GM12878 (cell line): ENCODE data around the gene AHCYL2.

Experiments
- CEBPB ChIP-seq, 2 experiments: fragments of 150-350 bp in 1 of 2; IDR thresholded peaks; 2 replicates each; pipeline ENCODE4 v1.6.1; 2012 to 2014; ENCODE audit warnings: low read depth in 2 of 2, low read length in 2 of 2, borderline replicate concordance in 1 of 2, inconsistent platforms in 1 of 2
- CREB1 ChIP-seq: IDR thresholded peaks from 2 replicates; pipeline ENCODE4 v1.6.1; 2012; ENCODE audit warnings: low read depth, mild to moderate bottlenecking, inconsistent platforms
- CREM ChIP-seq: IDR thresholded peaks from 2 replicates; pipeline ENCODE4 v1.6.1; 2014; ENCODE audit warnings: antibody characterized with exemption, low read depth
- CTCF ChIP-seq, 3 experiments: IDR thresholded peaks in 2 of 3; conservative IDR thresholded peaks in 1 of 3; 2 replicates each; pipeline ENCODE4 v1.5.1; 2011; ENCODE audit warnings: low read depth in 3 of 3, low read length in 3 of 3, mild to moderate bottlenecking in 3 of 3, control low read depth in 2 of 3, moderate library complexity in 2 of 3, inconsistent platforms in 1 of 3, mixed read lengths in 1 of 3; ENCODE audit not compliant: control insufficient read depth in 2 of 3, insufficient read depth in 1 of 3; ENCODE audit errors: extremely low read depth in 1 of 3
- EP300 ChIP-seq, 2 experiments: fragments of 150-350 bp in 1 of 2; IDR thresholded peaks; 2 replicates each; pipeline ENCODE4 v1.6.1; 2011 to 2012; ENCODE audit warnings: low read depth in 2 of 2, low read length in 2 of 2, borderline replicate concordance in 1 of 2, improper control_type of control experiment in 1 of 2, inconsistent platforms in 1 of 2; ENCODE audit not compliant: control insufficient read depth in 1 of 2
- HDGF ChIP-seq: fragments of 450-650 bp; IDR thresholded peaks from 2 replicates; pipeline ENCODE4 v1.6.1; 2016; ENCODE audit warnings: antibody characterized with exemption
- JUNB ChIP-seq: IDR thresholded peaks from 2 replicates; pipeline ENCODE4 v1.6.1; 2016; ENCODE audit warnings: antibody characterized with exemption, mild to moderate bottlenecking
- RB1 ChIP-seq: fragments of 450-650 bp; formaldehyde crosslinking; IDR thresholded peaks from 2 replicates; pipeline ENCODE4 v1.6.1; 2017; ENCODE audit warnings: mild to moderate bottlenecking, borderline replicate concordance
- RCOR1 ChIP-seq: conservative IDR thresholded peaks from 2 replicates; pipeline ENCODE4 v1.6.1; 2012; ENCODE audit warnings: low read depth, low read length, improper control_type of control experiment
- SRF ChIP-seq, 2 experiments: IDR thresholded peaks; 2 replicates each; pipeline ENCODE4 v1.6.1; 2011; ENCODE audit warnings: low read depth in 2 of 2, low read length in 2 of 2, mild to moderate bottlenecking in 1 of 2, moderate library complexity in 1 of 2
- YY1 ChIP-seq: IDR thresholded peaks from 2 replicates; pipeline ENCODE4 v1.6.1; 2011; ENCODE audit warnings: low read depth, mild to moderate bottlenecking, low read length
- TF ChIP-seq, protein P1 (sequence below): fragments of 450-650 bp; IDR thresholded peaks from 2 replicates; pipeline ENCODE4 v1.6.1; 2017; ENCODE audit warnings: mild to moderate bottlenecking

DNA sequence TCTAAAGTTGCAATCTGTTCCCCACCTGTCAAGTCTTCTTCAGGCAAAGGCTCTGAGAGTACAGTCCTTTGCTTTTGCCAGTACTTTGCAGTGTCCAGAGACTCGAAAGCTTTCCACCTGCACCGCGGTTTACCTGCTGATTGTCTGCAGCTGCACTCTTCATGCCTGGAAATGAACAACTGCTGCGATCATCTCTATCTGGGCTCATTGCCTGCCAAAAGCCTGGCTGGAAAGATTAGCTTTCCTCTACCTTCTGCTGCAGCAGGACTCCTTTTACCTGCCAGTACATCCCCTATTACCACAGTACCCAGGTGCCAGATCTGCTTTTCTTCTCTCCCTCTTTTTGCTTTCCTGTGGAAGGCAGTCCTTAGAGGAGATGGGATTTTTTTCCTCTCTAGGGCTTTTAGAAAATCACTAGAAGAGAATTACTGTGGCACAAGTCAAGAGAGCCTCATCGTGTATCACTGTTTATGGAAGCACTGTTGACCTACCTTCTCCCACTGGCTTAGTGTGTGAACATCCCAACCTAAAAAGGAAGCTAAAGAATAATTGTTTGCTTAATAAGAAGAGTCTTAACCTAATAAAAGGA, 211.6 kb downstream of the AHCYL2 start:
- TF ChIP-seq, protein P1, sequence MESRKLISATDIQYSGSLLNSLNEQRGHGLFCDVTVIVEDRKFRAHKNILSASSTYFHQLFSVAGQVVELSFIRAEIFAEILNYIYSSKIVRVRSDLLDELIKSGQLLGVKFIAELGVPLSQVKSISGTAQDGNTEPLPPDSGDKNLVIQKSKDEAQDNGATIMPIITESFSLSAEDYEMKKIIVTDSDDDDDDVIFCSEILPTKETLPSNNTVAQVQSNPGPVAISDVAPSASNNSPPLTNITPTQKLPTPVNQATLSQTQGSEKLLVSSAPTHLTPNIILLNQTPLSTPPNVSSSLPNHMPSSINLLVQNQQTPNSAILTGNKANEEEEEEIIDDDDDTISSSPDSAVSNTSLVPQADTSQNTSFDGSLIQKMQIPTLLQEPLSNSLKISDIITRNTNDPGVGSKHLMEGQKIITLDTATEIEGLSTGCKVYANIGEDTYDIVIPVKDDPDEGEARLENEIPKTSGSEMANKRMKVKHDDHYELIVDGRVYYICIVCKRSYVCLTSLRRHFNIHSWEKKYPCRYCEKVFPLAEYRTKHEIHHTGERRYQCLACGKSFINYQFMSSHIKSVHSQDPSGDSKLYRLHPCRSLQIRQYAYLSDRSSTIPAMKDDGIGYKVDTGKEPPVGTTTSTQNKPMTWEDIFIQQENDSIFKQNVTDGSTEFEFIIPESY = no peak
- TF ChIP-seq CTCF (IDR thresholded peaks at IDR 0.05 in 2 of 3, conservative IDR thresholded peaks at IDR 0.05 in 1 of 3; ENCODE audit: control insufficient read depth in 2 of 3, extremely low read depth in 1 of 3, insufficient read depth in 1 of 3, low read depth in 3 of 3, low read length in 3 of 3) (no peak), EP300 (IDR thresholded peaks at IDR 0.05; ENCODE audit: borderline replicate concordance in 1 of 2, control insufficient read depth in 1 of 2, low read depth in 2 of 2, low read length in 2 of 2) (no peak), CEBPB (IDR thresholded peaks at IDR 0.05; ENCODE audit: borderline replicate concordance in 1 of 2, low read depth in 2 of 2, low read length in 2 of 2) (no peak), HDGF (no peak), CREB1 (no peak), SRF (IDR thresholded peaks at IDR 0.05; ENCODE audit: low read depth in 2 of 2, low read length in 2 of 2) (no peak), CREM (no peak), YY1 (no peak), JUNB (no peak), RB1 (no peak), RCOR1 (no peak)
